Measurements from ENCODE around the gene BORCS8.
"Not testable (repeated sequence)": the region's sequence is repeated elsewhere in the genome, so short reads cannot be mapped to it uniquely, and the experiment has no call there.

The BORCS8 gene

DNA sequence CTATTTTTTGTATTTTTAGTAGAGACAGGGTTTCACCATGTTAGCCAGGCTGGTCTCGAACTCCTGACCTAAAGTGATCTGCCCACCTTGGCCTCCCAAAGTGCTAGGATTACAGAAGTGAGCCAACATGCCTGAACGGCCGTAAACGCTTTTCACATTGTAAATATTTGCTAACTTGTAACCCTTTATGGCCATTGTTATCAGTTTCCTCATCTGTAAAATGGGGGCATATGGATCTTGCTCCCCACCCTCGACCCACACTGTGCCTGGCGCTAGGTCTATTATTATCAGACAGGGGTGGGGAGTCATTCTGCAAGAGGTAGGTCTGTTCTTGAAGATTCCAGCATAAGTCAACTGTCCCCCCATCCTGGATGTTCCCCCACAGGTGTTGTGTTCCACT lies 31.7 kb upstream of the BORCS8 start:
- Mint-ChIP-seq H3K4me1 (peaks cover 6% of the 10 kb centered on the region), H3K27ac (no peak overlapping the region), H3K36me3 (no peaks in the 10 kb centered on the region), H3K9me3 (no peaks in the 10 kb centered on the region), H3K4me3 (no peak overlapping the region)
- ATAC-seq (no peak), DNase-seq (ENCODE audit: low spot score in 2 of 2) (no peak)

DNA sequence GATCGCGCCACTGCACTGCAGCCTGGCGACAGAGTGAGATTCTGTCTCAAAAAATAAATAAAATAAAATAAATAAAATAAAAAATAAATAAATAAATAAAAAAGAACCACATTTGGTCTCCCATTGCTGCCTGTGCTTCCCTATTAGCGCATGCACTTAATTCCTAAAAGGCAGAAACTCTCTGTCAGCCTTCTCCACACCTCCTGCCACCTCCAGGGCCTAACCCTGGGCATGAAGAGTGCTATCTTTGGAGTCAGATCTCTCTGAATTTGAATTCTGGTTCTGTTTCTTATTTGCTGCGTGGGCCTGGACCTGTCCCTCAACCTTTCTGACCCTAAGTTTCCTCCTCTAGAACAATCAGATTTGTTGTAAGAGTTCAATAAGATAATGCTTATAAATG lies 31.1 kb upstream of the BORCS8 start:
- DNase-seq (ENCODE audit: low spot score in 2 of 2) (no peak), ATAC-seq (no peak)
- Mint-ChIP-seq H3K4me3 (no peak overlapping the region), H3K9me3 (no peaks in the 10 kb centered on the region), H3K36me3 (no peaks in the 10 kb centered on the region), H3K4me1 (peaks cover 6% of the 10 kb centered on the region), H3K27ac (no peak overlapping the region)

DNA sequence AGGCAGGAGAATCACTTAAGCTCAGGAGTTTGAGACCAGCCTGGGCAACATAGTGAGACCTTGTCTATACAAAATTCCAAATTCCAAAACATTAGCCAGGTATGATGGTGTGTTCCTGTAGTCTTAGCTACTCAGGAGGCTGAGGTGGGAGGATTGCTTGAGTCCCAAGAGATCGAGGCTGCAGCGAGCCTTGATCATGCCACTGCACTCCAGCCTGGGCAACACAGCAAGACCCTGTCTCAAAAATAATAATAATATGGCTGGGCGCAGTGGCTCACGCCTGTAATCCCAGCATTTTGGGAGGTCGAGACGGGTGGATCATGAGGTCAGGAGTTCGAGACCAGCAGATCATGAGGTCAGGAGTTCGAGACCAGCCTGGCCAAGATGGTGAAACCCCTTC lies 29.0 kb upstream of the BORCS8 start:
- not testable (repeated sequence) for H3K9me3 Mint-ChIP-seq; H3K36me3 Mint-ChIP-seq; H3K4me3 Mint-ChIP-seq; H3K27ac Mint-ChIP-seq; DNase-seq (ENCODE audit: low spot score in 2 of 2); H3K4me1 Mint-ChIP-seq; ATAC-seq

GRCh38 chr19:19218911-19219310 lies 27.0 kb upstream of the BORCS8 start:
- DNase-seq (ENCODE audit: low spot score in 2 of 2) (no peak), ATAC-seq (no peak)
- H3K36me3 Mint-ChIP-seq: no peaks in the 10 kb centered on the region
- no peak overlapping the region for H3K4me3 Mint-ChIP-seq
- H3K4me1 Mint-ChIP-seq: peaks cover 10% of the 10 kb centered on the region
- no peaks in the 10 kb centered on the region for H3K9me3 Mint-ChIP-seq
- H3K27ac Mint-ChIP-seq: no peak overlapping the region

DNA sequence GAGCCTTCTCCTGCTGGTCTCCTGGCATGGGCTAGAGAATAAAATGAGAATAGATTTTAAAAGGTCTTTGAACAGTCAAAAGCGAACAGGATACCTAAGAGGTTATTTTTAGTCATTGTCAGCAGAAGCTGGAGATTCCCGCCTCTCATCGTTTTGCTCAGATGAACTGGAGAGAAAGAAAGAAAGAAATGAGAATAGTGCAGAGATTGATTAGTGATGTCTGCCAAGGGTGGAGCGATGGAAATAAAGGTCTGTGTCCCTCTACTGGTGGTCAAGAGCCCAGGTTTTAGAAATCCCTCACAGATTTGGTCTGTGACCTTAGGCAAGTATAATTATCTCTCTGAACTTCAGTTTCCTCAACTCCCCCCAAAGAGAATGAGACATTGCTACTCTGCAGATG lies 25.1 kb upstream of the BORCS8 start:
- no peak overlapping the region for H3K4me3 Mint-ChIP-seq

DNA sequence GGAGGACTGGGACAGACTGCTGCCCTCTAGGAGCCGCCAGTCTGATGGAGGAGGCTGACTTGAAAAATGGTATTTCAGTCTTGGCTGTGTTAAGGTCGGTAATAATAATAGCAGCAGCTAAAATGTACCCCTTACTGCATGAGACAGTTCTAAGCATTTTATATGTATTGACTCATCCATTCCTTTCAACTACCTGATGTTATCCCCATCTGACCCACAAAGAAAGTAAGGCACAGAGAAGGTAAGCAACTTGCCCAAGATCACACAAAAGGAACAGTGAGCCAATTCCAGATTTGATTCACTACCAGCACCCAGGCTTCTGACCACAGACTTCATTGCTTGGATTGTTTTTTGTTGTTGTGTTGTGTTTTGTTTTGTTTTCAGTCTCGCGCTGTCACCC lies 23.8 kb upstream of the BORCS8 start:
- ATAC-seq (no peak), DNase-seq (ENCODE audit: low spot score in 2 of 2) (no peak)
- peaks cover 20% of the 10 kb centered on the region for H3K4me1 Mint-ChIP-seq
- no peaks in the 10 kb centered on the region for H3K36me3 Mint-ChIP-seq
- H3K9me3 Mint-ChIP-seq: no peaks in the 10 kb centered on the region
- no peak overlapping the region for H3K27ac Mint-ChIP-seq
- H3K4me3 Mint-ChIP-seq: no peak overlapping the region

More for the DNA sequence above, 25.1 kb upstream of the BORCS8 start:
- DNase-seq (ENCODE audit: low spot score in 2 of 2): no peak
- Mint-ChIP-seq H3K36me3 (no peaks in the 10 kb centered on the region), H3K4me1 (peaks cover 20% of the 10 kb centered on the region), H3K9me3 (no peaks in the 10 kb centered on the region), H3K27ac (no peak overlapping the region)
- no peak for ATAC-seq

DNA sequence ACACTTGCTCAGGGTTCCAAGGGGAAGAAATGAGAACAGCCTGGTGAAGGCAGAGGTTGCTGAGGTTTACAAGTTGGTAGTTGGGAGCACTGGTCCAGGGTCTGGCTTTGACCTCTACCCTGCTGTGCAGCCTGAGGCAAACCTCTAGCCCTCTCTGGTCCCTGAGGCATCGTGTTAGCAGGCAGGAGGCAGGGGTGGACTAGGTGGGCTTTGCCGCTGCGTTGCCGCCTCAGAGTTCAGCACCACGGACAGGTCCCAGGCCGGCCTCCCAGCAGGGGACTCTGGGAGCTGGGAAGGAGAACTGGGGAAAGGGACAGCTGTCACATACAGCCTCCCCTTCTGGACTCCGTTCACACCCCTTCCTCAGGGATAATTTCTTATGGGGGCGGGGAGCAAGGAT lies 22.9 kb upstream of the BORCS8 start:
- Mint-ChIP-seq H3K36me3 (no peaks in the 10 kb centered on the region), H3K9me3 (no peaks in the 10 kb centered on the region), H3K4me3 (no peak overlapping the region), H3K27ac (no peak overlapping the region), H3K4me1 (peaks cover 20% of the 10 kb centered on the region)
- ATAC-seq (no peak), DNase-seq (ENCODE audit: low spot score in 2 of 2) (no peak)

- no peak for DNase-seq (ENCODE audit: low spot score in 2 of 2)
- Mint-ChIP-seq H3K27ac (no peak overlapping the region), H3K4me1 (peaks cover 20% of the 10 kb centered on the region), H3K36me3 (no peaks in the 10 kb centered on the region), H3K4me3 (no peak overlapping the region), H3K9me3 (no peaks in the 10 kb centered on the region)
- ATAC-seq: no peak
Measured at GRCh38 chr19:19214159-19214490, 22.2 kb upstream of the BORCS8 start.

DNA sequence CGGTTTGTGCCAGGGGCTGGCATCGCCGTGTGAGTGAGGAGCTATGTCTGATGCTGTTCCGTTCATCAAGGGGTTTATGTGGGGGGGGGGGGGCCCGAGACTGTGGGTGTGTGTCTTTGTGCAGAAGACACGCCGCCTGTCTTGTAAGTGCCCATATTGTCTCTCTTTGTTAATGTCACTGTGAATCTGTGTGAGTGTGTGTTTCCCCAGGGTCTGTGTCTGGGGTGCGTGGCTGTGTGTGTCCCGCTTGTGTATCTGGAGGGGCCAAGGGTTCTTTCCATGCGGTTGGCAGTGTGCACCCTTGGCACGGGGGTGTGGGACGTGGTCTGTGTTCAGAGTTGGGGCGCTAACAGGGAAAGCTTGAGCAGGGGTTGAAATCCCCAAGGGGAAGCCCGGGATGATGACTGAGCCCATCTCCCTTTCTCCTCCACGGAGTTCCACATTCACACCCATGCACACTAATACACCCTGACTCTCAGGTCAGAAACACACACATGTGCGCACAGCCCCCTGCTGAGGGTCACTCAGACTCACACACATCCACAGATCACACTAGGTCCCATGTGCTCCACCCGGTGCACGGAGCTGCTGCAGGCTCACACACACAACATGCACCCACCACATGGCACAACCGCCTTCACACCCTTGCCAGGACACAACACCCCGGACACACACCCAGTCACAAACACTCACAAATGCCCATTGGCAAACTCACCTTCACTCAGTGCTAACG lies 21.6 kb upstream of the BORCS8 start:
- Mint-ChIP-seq H3K4me3 (no peak overlapping the region), H3K27ac (no peak overlapping the region), H3K9me3 (no peaks in the 10 kb centered on the region)

GRCh38 chr19:19212916-19213315 lies 21.0 kb upstream of the BORCS8 start:
- DNase-seq (ENCODE audit: low spot score in 2 of 2) (no peak), ATAC-seq (no peak)
- H3K9me3 Mint-ChIP-seq: no peaks in the 10 kb centered on the region
- no peak overlapping the region for H3K4me3 Mint-ChIP-seq
- H3K4me1 Mint-ChIP-seq: peaks cover 21% of the 10 kb centered on the region
- no peak overlapping the region for H3K27ac Mint-ChIP-seq
- H3K36me3 Mint-ChIP-seq: no peaks in the 10 kb centered on the region

More for the DNA sequence above, 21.6 kb upstream of the BORCS8 start:
- no peak for ATAC-seq
- no peak for DNase-seq (ENCODE audit: low spot score in 2 of 2)
- H3K36me3 Mint-ChIP-seq: no peaks in the 10 kb centered on the region
- H3K4me1 Mint-ChIP-seq: peaks cover 20% of the 10 kb centered on the region

DNA sequence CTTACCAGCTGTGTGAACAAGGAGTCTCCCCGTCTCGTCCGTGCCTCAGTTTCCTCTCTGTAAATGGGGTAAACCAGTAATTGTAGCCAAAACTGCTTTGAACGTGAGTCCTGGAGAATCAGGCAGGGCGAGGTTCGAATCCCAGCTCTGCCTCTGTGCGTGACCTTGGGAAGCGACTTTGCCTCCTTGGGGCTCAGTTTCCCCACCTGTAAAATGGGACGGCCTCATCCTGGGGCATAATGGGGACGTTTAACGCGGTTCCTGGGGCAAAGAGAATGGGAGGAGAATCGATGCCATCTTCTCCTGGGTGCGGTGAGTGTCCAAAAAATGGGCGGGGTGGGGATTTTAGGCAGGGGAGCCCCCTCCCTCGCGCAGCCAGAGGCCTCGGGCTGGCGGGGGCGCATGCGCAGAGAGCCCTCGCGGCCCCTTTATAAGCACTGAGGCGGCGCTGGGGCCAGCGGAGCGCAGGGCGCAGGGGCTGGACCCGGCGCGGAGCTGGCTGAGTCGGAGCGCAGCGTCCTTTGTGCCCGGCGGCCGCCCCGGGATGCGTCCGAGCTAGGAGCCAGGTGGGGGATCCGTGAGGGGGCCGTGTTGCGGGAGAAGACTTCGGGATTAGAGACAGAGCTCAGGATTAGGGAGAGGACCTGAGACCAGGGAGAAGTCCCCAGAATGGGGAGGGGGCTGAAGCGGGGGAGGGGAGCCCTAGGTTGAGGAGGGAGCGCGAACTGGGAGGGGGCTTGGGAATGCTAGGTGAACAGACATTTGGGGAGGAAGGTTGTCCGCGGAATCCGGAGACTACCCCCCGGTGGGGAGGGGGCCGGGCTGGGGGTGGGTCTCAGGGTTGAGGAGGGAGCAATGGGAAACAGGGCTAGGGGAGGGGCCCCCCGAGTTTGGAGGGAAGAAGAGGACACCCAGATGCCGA lies 19.8 kb upstream of the BORCS8 start, which contains the start of gene NCAN:
Gene NCAN, plus strand, starts transcription at position 460 of the 922 bp plus-strand sequence. CDS start 4,996 bp downstream, outside the sequence.
- Mint-ChIP-seq H3K27ac (no peak within 1 kb of the TSS), H3K36me3 (no peaks in the 10 kb centered on the region), H3K9me3 (no peaks in the 10 kb centered on the region), H3K4me1 (peaks cover 33% of the 10 kb centered on the region), H3K4me3 (no peak within 1 kb of the TSS)
- DNase-seq (ENCODE audit: low spot score in 2 of 2) (no peak), ATAC-seq (no peak)

DNA sequence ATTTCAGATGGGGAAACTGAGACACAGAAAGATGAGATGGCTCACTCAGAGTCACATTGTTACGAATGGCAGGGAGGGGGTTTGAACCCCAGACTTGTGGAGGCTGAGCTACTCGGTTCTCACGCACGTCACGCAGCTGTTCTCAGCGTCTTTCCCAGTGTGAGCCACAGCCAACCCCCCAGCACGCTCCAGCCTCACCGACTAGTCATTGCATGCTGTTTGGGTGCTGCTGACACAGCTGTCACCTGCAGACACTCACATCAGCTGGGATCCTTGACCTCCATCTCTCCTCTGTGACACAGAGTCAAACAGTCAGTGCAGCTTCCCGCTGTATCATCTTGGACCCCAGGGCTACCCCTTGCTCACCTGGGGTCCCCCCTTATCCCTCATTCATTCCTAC lies 17.4 kb upstream of the BORCS8 start:
- Mint-ChIP-seq H3K9me3 (no peaks in the 10 kb centered on the region), H3K36me3 (no peaks in the 10 kb centered on the region), H3K4me3 (no peak overlapping the region), H3K4me1 (peaks cover 31% of the 10 kb centered on the region), H3K27ac (no peak overlapping the region)
- ATAC-seq (no peak), DNase-seq (ENCODE audit: low spot score in 2 of 2) (no peak)

- H3K27ac Mint-ChIP-seq: peak overlapping the region; percentile 12
- DNase-seq (ENCODE audit: low spot score in 2 of 2): no peak
- no peak for ATAC-seq
- no peaks in the 10 kb centered on the region for H3K9me3 Mint-ChIP-seq
- peaks cover 14% of the 10 kb centered on the region for H3K36me3 Mint-ChIP-seq
- no peak overlapping the region for H3K4me3 Mint-ChIP-seq
- peaks cover 25% of the 10 kb centered on the region for H3K4me1 Mint-ChIP-seq
Measured at GRCh38 chr19:19207637-19208572, 16.0 kb upstream of the BORCS8 start.

DNA sequence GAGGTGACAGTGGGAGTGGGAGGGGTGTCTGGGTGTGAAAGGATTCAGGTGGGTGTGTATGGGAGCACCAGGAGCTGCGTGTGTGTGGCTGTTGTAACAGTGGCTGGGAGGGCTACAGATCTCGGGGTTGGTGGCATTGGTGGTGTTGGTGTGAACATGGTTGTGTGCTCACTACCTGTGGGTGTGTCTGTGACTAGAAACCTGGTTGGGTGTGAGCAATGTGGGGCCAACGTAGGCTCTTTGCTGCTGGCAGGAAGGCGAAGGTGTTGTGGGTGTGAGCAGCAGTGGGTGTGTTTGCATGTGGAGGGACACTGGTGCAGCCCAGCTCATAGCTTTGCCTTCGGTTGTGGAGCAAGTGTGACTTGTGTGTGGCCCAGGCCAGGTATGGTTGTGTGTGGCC lies 15.0 kb upstream of the BORCS8 start:
- Mint-ChIP-seq H3K9me3 (no peaks in the 10 kb centered on the region), H3K36me3 (peaks cover 21% of the 10 kb centered on the region), H3K4me1 (peaks cover 35% of the 10 kb centered on the region), H3K27ac (peak overlapping the region; percentile 12), H3K4me3 (no peak overlapping the region)
- ATAC-seq: no peak
- DNase-seq (ENCODE audit: low spot score in 2 of 2): no peak

All from stimulated activated effector memory CD8-positive, alpha-beta T cell treated with anti-CD3 and anti-CD28 coated beads, Interleukin-12 subunit alpha, Interleukin-12 subunit beta, amount 100 ng/mL, for 72 hours (primary cell).